Effector memory CD4-positive, alpha-beta T cell (primary cell): ENCODE results near the gene ALKBH5.

Experiments used
- DNase-seq, 3 donors: peaks; one replicate each; pipeline ENCODE4 v3.0.0-alpha.2; 2020
- H3K27ac ChIP-seq: 2 replicates; pipeline ENCODE4 v1.7.0; 2013; ENCODE audit warnings: mild to moderate bottlenecking, low read length, moderate library complexity; ENCODE audit not compliant: insufficient read depth, poor library complexity, severe bottlenecking
- H3K27me3 ChIP-seq: replicated peaks from 2 replicates; pipeline ENCODE4 v1.7.0; 2013; ENCODE audit warnings: mild to moderate bottlenecking, low read length; ENCODE audit not compliant: insufficient read depth, control insufficient read depth, poor library complexity, severe bottlenecking
- H3K36me3 ChIP-seq: 2 replicates; pipeline ENCODE4 v1.7.0; 2013; ENCODE audit warnings: mild to moderate bottlenecking, low read length, moderate library complexity; ENCODE audit not compliant: control insufficient read depth, insufficient read depth
- H3K4me1 ChIP-seq: 2 replicates; pipeline ENCODE4 v1.7.0; 2013; ENCODE audit warnings: low read length, mild to moderate bottlenecking; ENCODE audit not compliant: control insufficient read depth, insufficient read depth, poor library complexity, severe bottlenecking
- H3K4me3 ChIP-seq: 2 replicates; pipeline ENCODE4 v1.7.0; 2013; ENCODE audit warnings: low read length, low read depth, mild to moderate bottlenecking; ENCODE audit not compliant: insufficient read depth, poor library complexity, severe bottlenecking
- H3K9me3 ChIP-seq: 2 replicates; pipeline ENCODE4 v1.7.0; 2013; ENCODE audit warnings: mild to moderate bottlenecking, low read length, moderate library complexity; ENCODE audit not compliant: control insufficient read depth

Gene ALKBH5

DNA sequence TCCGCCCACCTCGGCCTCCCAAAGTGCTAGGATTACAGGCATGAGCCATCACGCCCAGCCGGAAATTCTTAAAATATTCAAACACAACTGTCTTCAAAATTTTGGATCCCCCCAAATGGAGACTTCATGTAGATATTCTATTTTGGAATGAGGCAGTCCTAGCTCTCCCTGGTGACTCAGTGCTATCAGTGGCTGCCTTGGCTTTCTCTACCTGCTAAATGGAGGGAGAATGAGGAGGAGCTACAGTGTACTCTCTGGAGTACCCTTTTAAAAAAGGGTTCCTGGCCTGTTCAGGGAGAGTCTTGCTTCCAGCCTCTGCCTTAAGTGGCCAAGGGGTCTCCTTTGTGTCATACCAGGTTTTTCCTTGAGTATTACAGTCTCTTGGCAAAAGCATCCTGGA, 10.8 kb downstream of the ALKBH5 start:
- peaks cover 9% of the 10 kb centered on the region for H3K4me1 ChIP-seq
- H3K4me3 ChIP-seq = no peak overlapping the region
- H3K27me3 ChIP-seq = no peaks in the 10 kb centered on the region
- peaks cover 37% of the 10 kb centered on the region for H3K36me3 ChIP-seq
- no peaks in the 10 kb centered on the region for H3K9me3 ChIP-seq
- no peak for DNase-seq
- no peak overlapping the region for H3K27ac ChIP-seq

DNA sequence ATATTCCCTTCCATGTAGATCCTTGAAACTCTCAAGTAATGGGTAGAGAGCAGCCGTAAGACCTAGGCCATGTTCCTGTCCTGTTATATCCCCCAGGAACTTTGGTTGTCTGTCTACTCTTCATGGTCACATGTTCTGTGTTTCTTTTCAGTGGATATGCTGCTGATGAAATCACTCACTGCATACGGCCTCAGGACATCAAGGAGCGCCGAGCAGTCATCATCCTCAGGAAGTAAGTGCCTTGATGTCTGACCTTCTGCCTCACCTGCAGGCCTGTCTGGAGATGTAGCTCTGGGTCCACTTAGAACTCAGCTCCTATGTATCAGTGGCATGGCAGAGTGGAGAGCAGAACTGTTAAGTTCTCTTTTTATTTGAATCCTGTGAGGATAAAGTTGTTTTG, 11.2 kb downstream of the ALKBH5 start:
- H3K4me1 ChIP-seq = peaks cover 7% of the 10 kb centered on the region
- no peaks in the 10 kb centered on the region for H3K9me3 ChIP-seq
- no peak for DNase-seq
- H3K27ac ChIP-seq = no peak overlapping the region
- no peak overlapping the region for H3K4me3 ChIP-seq
- H3K27me3 ChIP-seq = no peaks in the 10 kb centered on the region
- peaks cover 34% of the 10 kb centered on the region for H3K36me3 ChIP-seq

DNA sequence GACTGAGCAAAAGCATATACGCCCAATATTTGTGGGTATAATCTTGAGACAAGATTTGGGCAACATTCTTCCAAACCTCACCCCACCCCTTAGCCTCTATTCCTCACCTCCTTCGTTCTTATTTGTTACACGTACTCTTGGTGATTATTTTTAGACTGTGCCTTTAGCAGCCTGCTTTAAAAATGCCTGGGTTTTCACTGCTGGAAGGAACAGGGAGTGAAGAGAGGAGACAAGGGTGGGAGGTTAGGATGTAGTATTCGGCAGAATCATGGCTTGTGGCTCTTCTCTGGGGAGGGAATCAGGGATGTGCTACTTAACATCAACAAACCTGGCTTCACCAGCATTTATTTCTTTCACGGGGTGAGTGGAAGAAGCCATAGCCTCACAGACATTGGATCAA, 11.6 kb downstream of the ALKBH5 start:
- DNase-seq = no peak
- H3K36me3 ChIP-seq = peaks cover 34% of the 10 kb centered on the region
- H3K4me1 ChIP-seq = peaks cover 4% of the 10 kb centered on the region
- H3K27ac ChIP-seq = no peak overlapping the region
- no peaks in the 10 kb centered on the region for H3K27me3 ChIP-seq
- no peaks in the 10 kb centered on the region for H3K9me3 ChIP-seq
- H3K4me3 ChIP-seq = no peak overlapping the region

DNA sequence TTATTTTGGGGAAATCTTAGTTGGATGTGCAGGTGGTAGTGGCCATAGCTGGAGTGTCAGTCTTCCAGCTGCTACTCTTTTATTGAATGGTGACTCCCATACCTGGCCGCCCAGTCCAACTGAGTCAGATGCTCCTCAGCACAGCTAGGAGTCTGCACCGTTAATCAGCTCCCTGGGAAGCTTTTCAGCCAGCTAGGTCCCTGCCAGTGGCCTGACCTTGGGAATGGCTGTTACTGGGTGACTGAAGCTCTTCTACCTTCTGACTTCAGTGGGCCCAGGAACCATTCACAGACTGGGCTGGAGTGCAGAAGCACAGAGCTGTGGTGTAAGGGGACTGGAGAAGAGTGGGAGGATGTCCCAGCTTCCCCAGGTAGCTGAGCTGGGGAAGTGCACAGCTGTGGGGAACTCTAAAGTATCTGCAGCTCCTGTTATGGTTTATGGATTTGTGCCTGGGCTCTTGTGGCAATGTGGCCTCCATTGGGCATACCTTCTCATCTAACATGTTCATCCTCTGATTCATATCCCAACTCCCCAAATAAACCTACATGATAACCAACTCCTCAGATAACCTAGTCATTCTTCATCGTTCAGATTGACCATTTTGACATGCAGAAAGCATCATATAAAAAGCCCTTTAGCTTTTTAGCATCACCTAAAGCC, 14.0 kb downstream of the ALKBH5 start:
- no peak overlapping the region for H3K4me3 ChIP-seq
- peaks cover 4% of the 10 kb centered on the region for H3K4me1 ChIP-seq
- H3K9me3 ChIP-seq = no peaks in the 10 kb centered on the region
- H3K27ac ChIP-seq = no peak overlapping the region
- no peak for DNase-seq
- peaks cover 46% of the 10 kb centered on the region for H3K36me3 ChIP-seq
- H3K27me3 ChIP-seq = no peaks in the 10 kb centered on the region

DNA sequence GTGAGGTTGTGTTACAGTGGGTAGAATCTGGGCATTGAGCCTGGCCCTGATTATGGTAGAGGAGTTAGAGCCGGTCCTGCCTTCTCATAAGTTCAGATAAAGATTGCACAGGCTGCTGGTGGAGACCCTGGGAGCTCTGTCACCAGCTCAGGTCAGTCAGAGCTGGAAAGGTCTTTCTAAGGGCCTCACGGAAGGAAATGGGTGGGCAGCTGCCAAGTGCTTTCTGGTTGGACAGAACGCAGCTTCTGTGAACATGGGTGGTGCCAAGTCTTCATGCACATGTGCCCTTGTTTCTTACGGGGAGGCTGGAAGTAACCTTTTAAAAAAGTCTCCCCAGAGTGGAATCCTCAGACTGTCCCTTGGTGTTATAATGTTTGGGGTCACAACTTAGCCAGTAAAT, 14.9 kb downstream of the ALKBH5 start:
- Histone ChIP-seq H3K27ac (no peak overlapping the region), H3K36me3 (peaks cover 48% of the 10 kb centered on the region), H3K9me3 (no peaks in the 10 kb centered on the region), H3K4me1 (peaks cover 4% of the 10 kb centered on the region), H3K4me3 (no peak overlapping the region), H3K27me3 (no peaks in the 10 kb centered on the region)
- no peak for DNase-seq

DNA sequence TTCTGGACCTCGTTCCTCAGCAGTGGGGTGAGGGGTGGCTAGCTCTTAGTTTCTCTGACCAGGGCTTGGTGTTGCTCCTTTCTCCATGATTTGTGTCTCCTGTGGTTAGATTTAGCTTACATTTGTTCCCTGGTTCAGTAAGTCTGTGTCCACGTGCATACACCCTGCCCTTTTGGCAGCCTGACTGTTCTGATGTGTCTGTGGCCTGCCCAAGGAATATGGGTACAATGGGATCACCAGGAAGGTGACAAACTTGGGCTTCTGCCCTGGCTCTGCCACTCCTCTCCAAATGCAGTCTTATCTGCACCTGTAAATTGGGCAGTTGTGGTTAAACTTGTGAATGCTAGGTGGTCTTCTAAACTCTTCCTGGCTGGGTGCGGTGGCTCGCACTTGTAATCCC, 17.5 kb downstream of the ALKBH5 start:
- H3K9me3 ChIP-seq = no peaks in the 10 kb centered on the region
- no peak for DNase-seq
- no peak overlapping the region for H3K27ac ChIP-seq
- H3K4me1 ChIP-seq = peaks cover 4% of the 10 kb centered on the region
- H3K36me3 ChIP-seq = peaks cover 53% of the 10 kb centered on the region
- no peaks in the 10 kb centered on the region for H3K27me3 ChIP-seq
- no peak overlapping the region for H3K4me3 ChIP-seq

DNA sequence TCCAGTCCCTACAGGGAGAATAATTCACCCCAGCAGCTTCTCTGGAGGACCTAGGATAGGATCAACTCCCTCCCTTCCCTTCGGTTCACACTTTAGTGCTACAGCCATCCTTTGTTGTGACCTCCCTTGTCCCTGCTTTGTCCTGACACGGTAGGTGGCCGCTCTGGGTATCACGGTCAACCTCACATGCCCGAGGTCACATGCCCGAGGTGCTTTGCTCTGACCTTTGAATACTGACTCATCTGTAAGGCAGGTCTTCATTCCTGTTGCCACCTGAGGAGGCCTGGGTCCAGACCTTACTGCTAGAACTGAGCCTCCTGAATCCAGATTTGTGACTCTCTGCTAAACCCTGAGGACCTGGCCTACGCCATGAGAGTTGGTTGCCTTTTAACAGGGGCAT, 19.7 kb downstream of the ALKBH5 start:
- no peaks in the 10 kb centered on the region for H3K9me3 ChIP-seq
- DNase-seq = no peak
- peaks cover 4% of the 10 kb centered on the region for H3K4me1 ChIP-seq
- no peak overlapping the region for H3K27ac ChIP-seq
- H3K27me3 ChIP-seq = no peaks in the 10 kb centered on the region
- no peak overlapping the region for H3K4me3 ChIP-seq
- H3K36me3 ChIP-seq = peaks cover 61% of the 10 kb centered on the region

DNA sequence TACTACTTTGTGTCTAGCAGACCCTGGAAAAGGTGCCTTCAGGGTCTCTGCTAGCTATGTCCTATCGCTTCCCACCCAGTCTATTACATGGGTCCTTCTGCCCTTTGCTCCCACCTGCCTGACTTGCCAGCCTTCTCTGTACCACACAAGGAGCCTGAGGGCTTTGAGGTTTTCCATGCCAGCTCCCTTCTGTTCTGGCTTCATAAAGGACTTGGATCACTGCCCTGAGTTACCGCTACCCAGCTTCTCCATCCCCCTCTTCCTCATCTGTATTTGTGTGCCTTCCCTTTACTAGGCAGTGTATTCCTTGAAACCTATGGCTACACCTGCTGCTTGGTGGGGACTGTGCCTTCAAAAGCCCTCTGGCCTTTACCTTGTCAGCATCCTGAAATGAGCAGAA, 22.2 kb downstream of the ALKBH5 start:
- DNase-seq = no peak
- Histone ChIP-seq H3K4me1 (no peaks in the 10 kb centered on the region), H3K27me3 (no peaks in the 10 kb centered on the region), H3K9me3 (no peaks in the 10 kb centered on the region), H3K4me3 (no peak overlapping the region), H3K36me3 (peaks cover 65% of the 10 kb centered on the region), H3K27ac (no peak overlapping the region)

DNA sequence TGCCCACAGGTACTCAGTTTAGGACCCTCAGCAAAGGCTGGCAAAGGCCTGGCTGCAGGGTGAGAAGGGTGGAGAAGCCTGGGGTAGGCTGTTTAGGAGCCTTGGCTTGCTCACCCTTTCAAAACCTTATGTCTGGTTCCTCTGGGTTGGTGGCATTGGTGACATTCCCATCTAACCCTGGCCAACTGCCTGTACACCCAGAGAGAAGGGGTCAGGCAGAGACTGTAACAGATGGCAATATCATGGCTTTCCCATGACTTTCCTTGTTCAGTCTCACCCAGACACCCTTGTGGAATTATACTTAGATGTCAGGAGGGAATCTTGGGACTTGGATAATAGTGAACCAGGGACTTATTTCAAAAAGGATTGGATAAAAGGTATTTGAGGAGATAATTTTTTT, 23.3 kb downstream of the ALKBH5 start:
- H3K36me3 ChIP-seq = peaks cover 59% of the 10 kb centered on the region
- DNase-seq = no peak
- no peak overlapping the region for H3K4me3 ChIP-seq
- H3K27me3 ChIP-seq = no peaks in the 10 kb centered on the region
- no peaks in the 10 kb centered on the region for H3K4me1 ChIP-seq
- H3K27ac ChIP-seq = no peak overlapping the region
- H3K9me3 ChIP-seq = no peaks in the 10 kb centered on the region

DNA sequence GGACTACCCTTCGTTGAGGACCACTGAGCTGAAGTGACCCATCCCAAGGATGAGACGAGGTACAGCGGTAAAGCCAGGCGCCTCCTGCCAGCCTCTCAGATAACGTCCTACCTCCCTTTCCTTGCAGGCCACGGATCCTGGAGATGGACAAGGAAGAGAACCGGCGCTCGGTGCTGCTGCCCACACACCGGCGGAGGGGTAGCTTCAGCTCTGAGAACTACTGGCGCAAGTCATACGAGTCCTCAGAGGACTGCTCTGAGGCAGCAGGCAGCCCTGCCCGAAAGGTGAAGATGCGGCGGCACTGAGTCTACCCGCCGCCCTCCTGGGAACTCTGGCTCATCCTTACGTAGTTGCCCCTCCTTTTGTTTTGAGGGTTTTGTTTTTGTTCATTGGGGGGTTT, 24.5 kb downstream of the ALKBH5 start:
- Histone ChIP-seq H3K36me3 (peaks cover 59% of the 10 kb centered on the region), H3K27ac (no peak overlapping the region), H3K27me3 (no peaks in the 10 kb centered on the region), H3K4me3 (no peak overlapping the region), H3K9me3 (no peaks in the 10 kb centered on the region), H3K4me1 (no peaks in the 10 kb centered on the region)
- DNase-seq = no peak
